GM20000 (cell line): ENCODE results near the gene FAM124A.

ENCODE experiments used
- DNase-seq: peaks from one replicate; pipeline ENCODE4 v3.0.0; 2012; ENCODE audit warnings: low spot score
- CTCF ChIP-seq: IDR thresholded peaks from 2 replicates; pipeline ENCODE4 v1.5.1; 2012; ENCODE audit warnings: mild to moderate bottlenecking, control low read depth; ENCODE audit errors: extremely low read depth, missing control alignments

The FAM124A gene

GRCh38 chr13:51222037-51222685 is at the start of gene FAM124A:
Gene FAM124A (plus strand): TSS chr13:51222398. CDS start chr13:51222502, 104 bp downstream.
- peak; percentile 77 for DNase-seq
- TF ChIP-seq CTCF = peak; percentile 22

GRCh38 chr13:51175021-51175420 is 47.2 kb upstream of the FAM124A start:
- no peak for DNase-seq
- TF ChIP-seq CTCF = no peak

- DNase-seq = no peak
- TF ChIP-seq CTCF = no peak
Observed at GRCh38 chr13:51175639-51176038, 46.6 kb upstream of the FAM124A start.

- no peak for TF ChIP-seq CTCF
- no peak for DNase-seq
Observed at GRCh38 chr13:51177188-51177587, 45.0 kb upstream of the FAM124A start.

- DNase-seq = no peak
- TF ChIP-seq CTCF = no peak
Observed at GRCh38 chr13:51178456-51179074, 43.6 kb upstream of the FAM124A start.

- TF ChIP-seq CTCF = no peak
Observed at GRCh38 chr13:51179432-51179971, 42.7 kb upstream of the FAM124A start.

GRCh38 chr13:51180853-51181511 is 41.2 kb upstream of the FAM124A start:
- no peak for TF ChIP-seq CTCF
- no peak for DNase-seq

More at GRCh38 chr13:51179432-51179971, 42.7 kb upstream of the FAM124A start:
- DNase-seq = no peak
